HEK293 (cell line): ENCODE measurements around the gene OR4D11.

Experiments used
- CTCF ChIA-PET: fragments of 350-600 bp; formaldehyde crosslinking; extraction: SDS; loops from one replicate; lab custom pipeline; 2021; ENCODE audit warnings: antibody characterized with exemption; lab: Yijun Ruan, JAX
- POLR2A ChIA-PET: fragments of 300-600 bp; formaldehyde crosslinking; extraction: SDS; loops from one replicate; lab custom pipeline; 2020; ENCODE audit warnings: antibody characterized with exemption, inconsistent platforms; lab: Yijun Ruan, JAX
- H3K27ac ChIP-seq: fragments of 200-500 bp; sonication (Bioruptor generic); 2 replicates; pipeline ENCODE4 v1.5.1; 2014; ENCODE audit warnings: low read depth, low read length, control low read depth, inconsistent platforms; ENCODE audit errors: extremely low read depth
- H3K36me3 ChIP-seq, 2 experiments: fragments of 200-500 bp in 1 of 2; sonication (Bioruptor generic) in 1 of 2; 1 replicate in 1 of 2; 2 replicates in 1 of 2; pipeline ENCODE4 v1.5.1; 2014 to 2017; ENCODE audit warnings: inconsistent platforms in 2 of 2, low read length in 2 of 2; ENCODE audit not compliant: control insufficient read depth in 2 of 2, insufficient read depth in 1 of 2
- H3K4me1 ChIP-seq: fragments of 200-500 bp; sonication (Bioruptor generic); 2 replicates; pipeline ENCODE4 v1.5.1; 2014; ENCODE audit warnings: mild to moderate bottlenecking, low read length, inconsistent platforms; ENCODE audit not compliant: control insufficient read depth, insufficient read depth
- H3K4me3 ChIP-seq: 2 replicates; pipeline ENCODE4 v1.5.1; 2011; ENCODE audit warnings: low read depth, mild to moderate bottlenecking, control low read depth, low read length, moderate library complexity
- H3K9me3 ChIP-seq: fragments of 200-500 bp; sonication (Bioruptor generic); 2 replicates; pipeline ENCODE4 v1.5.1; 2014; ENCODE audit warnings: low read depth, low read length, inconsistent platforms; ENCODE audit not compliant: control insufficient read depth, insufficient read depth
- ATF2 ChIP-seq: fragments of 450-650 bp; formaldehyde crosslinking; IDR thresholded peaks from 2 replicates; pipeline ENCODE4 v1.5.1; 2016; ENCODE audit warnings: missing biosample characterization, missing genetic modification characterization, low read depth
- BCL11A ChIP-seq: fragments of 450-650 bp; formaldehyde crosslinking; IDR thresholded peaks from 2 replicates; pipeline ENCODE4 v1.5.1; 2016; ENCODE audit warnings: low read depth, missing biosample characterization, missing genetic modification characterization
- BCL6B ChIP-seq: fragments of 450-650 bp; formaldehyde crosslinking; IDR thresholded peaks from 2 replicates; pipeline ENCODE4 v1.5.1; 2017; ENCODE audit warnings: missing biosample characterization, missing genetic modification characterization
- KLF16 ChIP-seq: fragments of 450-650 bp; formaldehyde crosslinking; IDR thresholded peaks from 2 replicates; pipeline ENCODE4 v1.5.1; 2017; ENCODE audit warnings: missing biosample characterization, missing genetic modification characterization
- OSR2 ChIP-seq: fragments of 450-650 bp; formaldehyde crosslinking; IDR thresholded peaks from 2 replicates; pipeline ENCODE4 v1.5.1; 2016; ENCODE audit warnings: missing biosample characterization, missing genetic modification characterization
- SETDB1 ChIP-seq: IDR thresholded peaks from one replicate; pipeline ENCODE4 v1.6.1; 2017; ENCODE audit warnings: mild to moderate bottlenecking, low read length, moderate library complexity, mixed read lengths; ENCODE audit not compliant: insufficient read length
- SP2 ChIP-seq: fragments of 450-650 bp; formaldehyde crosslinking; IDR thresholded peaks from 2 replicates; pipeline ENCODE4 v1.5.1; 2016; ENCODE audit warnings: missing biosample characterization, missing genetic modification characterization
- ZBTB48 ChIP-seq: fragments of 450-650 bp; formaldehyde crosslinking; IDR thresholded peaks from 2 replicates; pipeline ENCODE4 v1.5.1; 2016; ENCODE audit warnings: missing biosample characterization, missing genetic modification characterization
- ZFP3 ChIP-seq: fragments of 450-650 bp; formaldehyde crosslinking; IDR thresholded peaks from 2 replicates; pipeline ENCODE4 v1.5.1; 2016; ENCODE audit warnings: low read depth, missing biosample characterization, missing genetic modification characterization
- ZNF10 ChIP-seq: fragments of 450-650 bp; formaldehyde crosslinking; IDR thresholded peaks from 2 replicates; pipeline ENCODE4 v1.5.1; 2017; ENCODE audit warnings: missing biosample characterization, missing genetic modification characterization
- ZNF2 ChIP-seq: fragments of 450-650 bp; formaldehyde crosslinking; IDR thresholded peaks from 2 replicates; pipeline ENCODE4 v1.5.1; 2016; ENCODE audit warnings: missing biosample characterization, missing genetic modification characterization
- ZNF202 ChIP-seq: fragments of 450-650 bp; formaldehyde crosslinking; IDR thresholded peaks from 2 replicates; pipeline ENCODE4 v1.5.1; 2016; ENCODE audit warnings: missing biosample characterization, missing genetic modification characterization, borderline replicate concordance
- ZNF211 ChIP-seq: fragments of 450-650 bp; formaldehyde crosslinking; IDR thresholded peaks from 2 replicates; pipeline ENCODE4 v1.5.1; 2016; ENCODE audit warnings: low read depth, missing biosample characterization, missing genetic modification characterization
- ZNF221 ChIP-seq: fragments of 450-650 bp; formaldehyde crosslinking; IDR thresholded peaks from 2 replicates; pipeline ENCODE4 v1.5.1; 2017; ENCODE audit warnings: missing biosample characterization, missing genetic modification characterization, borderline replicate concordance
- ZNF354C ChIP-seq: fragments of 450-650 bp; formaldehyde crosslinking; IDR thresholded peaks from 2 replicates; pipeline ENCODE4 v1.5.1; 2016; ENCODE audit warnings: missing biosample characterization, missing genetic modification characterization, low read depth, borderline replicate concordance
- ZNF416 ChIP-seq: fragments of 450-650 bp; formaldehyde crosslinking; IDR thresholded peaks from 2 replicates; pipeline ENCODE4 v1.5.1; 2016; ENCODE audit warnings: missing biosample characterization, missing genetic modification characterization
- ZNF433 ChIP-seq: fragments of 450-650 bp; formaldehyde crosslinking; IDR thresholded peaks from 2 replicates; pipeline ENCODE4 v1.5.1; 2016; ENCODE audit warnings: missing biosample characterization, missing genetic modification characterization, low read depth
- ZNF600 ChIP-seq: fragments of 450-650 bp; formaldehyde crosslinking; IDR thresholded peaks from 2 replicates; pipeline ENCODE4 v1.5.1; 2016; ENCODE audit warnings: missing biosample characterization, missing genetic modification characterization
- ZNF623 ChIP-seq: fragments of 450-650 bp; formaldehyde crosslinking; IDR thresholded peaks from 2 replicates; pipeline ENCODE4 v1.5.1; 2016; ENCODE audit warnings: missing biosample characterization, missing genetic modification characterization
- ZNF701 ChIP-seq: fragments of 450-650 bp; formaldehyde crosslinking; IDR thresholded peaks from 2 replicates; pipeline ENCODE4 v1.5.1; 2016; ENCODE audit warnings: missing biosample characterization, missing genetic modification characterization
- ZNF785 ChIP-seq: fragments of 450-650 bp; formaldehyde crosslinking; IDR thresholded peaks from 2 replicates; pipeline ENCODE4 v1.5.1; 2016; ENCODE audit warnings: missing biosample characterization, missing genetic modification characterization
- ZXDB ChIP-seq: fragments of 450-650 bp; formaldehyde crosslinking; IDR thresholded peaks from 2 replicates; pipeline ENCODE4 v1.5.1; 2016; ENCODE audit warnings: missing biosample characterization, missing genetic modification characterization
- TF ChIP-seq, protein P1 (sequence below): fragments of 450-650 bp; IDR thresholded peaks from 2 replicates; pipeline ENCODE4 v1.5.1; 2018; ENCODE audit warnings: missing biosample characterization, missing genetic modification characterization

OR4D11 gene

GRCh38 chr11:59473015-59473414 is 30.4 kb upstream of the OR4D11 start, which contains the start of gene OR4D10:
Gene OR4D10 (plus strand): TSS chr11:59473315. CDS start chr11:59477430, 4,115 bp downstream.
- no peaks in the 10 kb centered on the region for H3K9me3 ChIP-seq
- ChIA-PET CTCF (no interaction called here), POLR2A (no interaction called here)
- no peak within 1 kb of the TSS for H3K27ac ChIP-seq
- TF ChIP-seq ZNF623, result no peak
- TF ChIP-seq ATF2 (tag by site-specific recombination), result no peak
- no peak for TF ChIP-seq ZNF354C (tag by site-specific recombination)
- H3K36me3 ChIP-seq, result no peaks in the 10 kb centered on the region
- no peak within 1 kb of the TSS for H3K4me3 ChIP-seq
- H3K4me1 ChIP-seq, result no peaks in the 10 kb centered on the region

DNA sequence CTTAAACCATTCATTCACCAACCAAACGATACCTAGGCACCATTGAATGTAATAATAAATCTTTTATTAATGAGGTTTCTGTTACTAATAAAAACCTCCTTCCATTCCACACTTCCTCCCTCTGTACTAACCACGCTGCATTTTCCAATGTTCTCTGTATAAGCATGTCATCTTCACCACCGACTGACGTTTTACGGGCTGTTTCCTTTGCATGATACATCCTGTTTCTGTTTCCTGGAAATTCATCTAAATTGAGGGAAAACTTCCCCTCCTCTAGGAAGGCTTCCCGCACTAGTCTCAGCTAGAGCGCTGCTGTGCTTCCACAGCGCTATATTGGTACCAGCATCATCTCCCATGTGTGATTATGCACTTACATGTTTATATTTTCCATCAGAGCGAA is 28.2 kb upstream of the OR4D11 start:
- H3K36me3 ChIP-seq, result no peaks in the 10 kb centered on the region
- H3K27ac ChIP-seq, result no peak overlapping the region
- H3K4me3 ChIP-seq, result no peak overlapping the region
- no peak for TF ChIP-seq ZNF211
- no peak for TF ChIP-seq ZFP3 (tag by site-specific recombination)
- no peak for TF ChIP-seq ZNF600
- TF ChIP-seq BCL11A (tag by site-specific recombination), result no peak
- TF ChIP-seq SP2 (tag by site-specific recombination), result no peak
- no peak for TF ChIP-seq ZNF10 (tag by site-specific recombination)
- TF ChIP-seq, protein P1, sequence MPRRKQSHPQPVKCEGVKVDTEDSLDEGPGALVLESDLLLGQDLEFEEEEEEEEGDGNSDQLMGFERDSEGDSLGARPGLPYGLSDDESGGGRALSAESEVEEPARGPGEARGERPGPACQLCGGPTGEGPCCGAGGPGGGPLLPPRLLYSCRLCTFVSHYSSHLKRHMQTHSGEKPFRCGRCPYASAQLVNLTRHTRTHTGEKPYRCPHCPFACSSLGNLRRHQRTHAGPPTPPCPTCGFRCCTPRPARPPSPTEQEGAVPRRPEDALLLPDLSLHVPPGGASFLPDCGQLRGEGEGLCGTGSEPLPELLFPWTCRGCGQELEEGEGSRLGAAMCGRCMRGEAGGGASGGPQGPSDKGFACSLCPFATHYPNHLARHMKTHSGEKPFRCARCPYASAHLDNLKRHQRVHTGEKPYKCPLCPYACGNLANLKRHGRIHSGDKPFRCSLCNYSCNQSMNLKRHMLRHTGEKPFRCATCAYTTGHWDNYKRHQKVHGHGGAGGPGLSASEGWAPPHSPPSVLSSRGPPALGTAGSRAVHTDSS (tag by site-specific recombination), result no peak
- no peak for TF ChIP-seq ZXDB (tag by site-specific recombination)
- TF ChIP-seq ZNF2, result no peak
- no peak for TF ChIP-seq ZNF785 (tag by site-specific recombination)
- no peak for TF ChIP-seq ZNF416 (tag by site-specific recombination)
- TF ChIP-seq KLF16, result no peak
- TF ChIP-seq ZNF221 (tag by site-specific recombination), result no peak
- TF ChIP-seq ZNF202, result no peak
- no peak for TF ChIP-seq ZNF354C (tag by site-specific recombination)
- TF ChIP-seq BCL6B (tag by site-specific recombination), result no peak
- TF ChIP-seq, all 188 proteins: peak for 0
- ChIA-PET CTCF (interaction anchor here (0.6 to 0.9 kb wide), 2 partner anchors 46 to 51 kb away, joined by 3 read pairs; no protein-coding TSS in a partner anchor), POLR2A (no interaction called here)
- no peaks in the 10 kb centered on the region for H3K4me1 ChIP-seq
- no peaks in the 10 kb centered on the region for H3K9me3 ChIP-seq

DNA sequence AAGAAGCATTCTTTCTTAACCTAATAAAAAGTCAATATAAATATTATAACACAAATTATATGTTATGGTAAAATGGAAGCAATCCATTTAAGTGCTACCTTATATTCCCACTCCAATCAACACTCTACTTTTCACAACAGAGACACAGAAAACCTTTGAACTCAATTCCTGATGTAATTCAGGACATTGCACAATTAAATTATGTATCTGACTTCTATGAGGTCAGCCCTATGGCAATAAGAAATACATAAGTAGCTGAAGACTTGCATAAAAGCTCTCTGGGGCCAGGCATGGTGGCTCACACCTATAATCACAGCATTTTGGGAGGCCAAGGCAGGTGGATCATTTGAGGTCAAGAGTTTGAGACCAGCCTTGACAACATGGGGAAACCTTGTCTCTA is 23.5 kb upstream of the OR4D11 start:
- TF ChIP-seq ZNF202 (no peak), ZNF701 (tag by site-specific recombination) (no peak), SETDB1 (no peak), ZBTB48 (tag by site-specific recombination) (no peak), OSR2 (tag by site-specific recombination) (no peak), ZNF433 (tag by site-specific recombination) (no peak)
- TF ChIP-seq, all 188 proteins: peak for 0
- Histone ChIP-seq H3K36me3 (no peaks in the 10 kb centered on the region), H3K4me1 (no peaks in the 10 kb centered on the region), H3K27ac (no peak overlapping the region), H3K9me3 (no peaks in the 10 kb centered on the region), H3K4me3 (no peak overlapping the region)
- ChIA-PET POLR2A (no interaction called here), CTCF (no interaction called here)
